HepG2 (cell line): ENCODE measurements around the gene ZNF396. TPM values are rescaled to one million over a fixed set of nuclear protein-coding genes. Genes with fewer than 3 reads are reported as not detected.

Source experiments
- ATAC-seq: fragments of 200-7000 bp; cut with Tn5 transposase; 3 replicates; pipeline ENCODE4 v1.9.1; 2020; ENCODE audit warnings: mild to moderate bottlenecking, moderate library complexity
- BruUV-seq: library from RNA; stranded (reverse); fragments of 400-500 nt; replicated peaks from 2 replicates; lab custom pipeline; 2021; lab: Mats Ljungman, UMichigan
- CTCF ChIA-PET: fragments of 300-600 bp; formaldehyde crosslinking; extraction: SDS; loops from one replicate; lab custom pipeline; 2021; ENCODE audit warnings: low total read pairs, inconsistent platforms, low intra/inter-chr PET ratio; lab: Yijun Ruan, JAX
- POLR2A ChIA-PET: fragments of 350-600 bp; sonication (Branson Sonifier 250); formaldehyde crosslinking; loops from one replicate; lab custom pipeline; 2020; ENCODE audit warnings: antibody characterized with exemption, inconsistent platforms; lab: Yijun Ruan, JAX
- DNase-seq: peaks from one replicate; pipeline ENCODE4 v3.0.0-alpha.2; 2015; ENCODE audit warnings: low spot score
- FAIRE-seq: peaks from 3 replicates; lab custom pipeline; 2011; peaks lifted over from hg19 to GRCh38; lab: Jason Lieb, UNC
- H2AFZ ChIP-seq: one replicate; pipeline ENCODE4 v1.6.1; 2011; ENCODE audit warnings: low read length, inconsistent platforms
- H3K27ac ChIP-seq: fragments of 300-600 bp; 3 replicates; pipeline ENCODE4 v1.8.0; 2011; ENCODE audit warnings: mixed run types, mild to moderate bottlenecking, mixed read lengths, low read length, inconsistent platforms; ENCODE audit not compliant: insufficient read depth; ENCODE audit errors: extremely low read length
- H3K27me3 ChIP-seq, 2 experiments: fragments of 200-600 bp in 1 of 2; 2 replicates in 1 of 2; 3 replicates in 1 of 2; pipeline versions ENCODE4 v1.6.0 to v1.8.0; 2011; ENCODE audit warnings: low read length in 2 of 2, mild to moderate bottlenecking in 2 of 2, moderate library complexity in 2 of 2, inconsistent platforms in 1 of 2; ENCODE audit not compliant: insufficient read depth in 2 of 2, control insufficient read depth in 1 of 2
- H3K36me3 ChIP-seq, 2 experiments: fragments of 200-600 bp in 1 of 2; replicated peaks in 1 of 2; 2 replicates in 1 of 2; 3 replicates in 1 of 2; pipeline versions ENCODE4 v1.5.1 to v1.8.0; 2011; ENCODE audit warnings: low read length in 2 of 2, inconsistent platforms in 1 of 2; ENCODE audit not compliant: insufficient read depth in 2 of 2, control insufficient read depth in 1 of 2
- H3K4me1 ChIP-seq: 2 replicates; pipeline ENCODE4 v1.5.1; 2012; ENCODE audit warnings: low read length, inconsistent platforms; ENCODE audit not compliant: insufficient read depth
- H3K4me2 ChIP-seq: 2 replicates; pipeline ENCODE4 v1.6.0; 2011; ENCODE audit warnings: low read depth, low read length, inconsistent platforms
- H3K4me3 ChIP-seq, 3 experiments: fragments of 200-600 bp in 1 of 3; sonication (generic), shearing (Covaris generic) in 1 of 3; replicated peaks in 1 of 3; 2 replicates each; pipeline ENCODE4 v1.5.1; 2011 to 2016; ENCODE audit warnings: low read length in 3 of 3, inconsistent platforms in 2 of 3, low read depth in 2 of 3, mild to moderate bottlenecking in 2 of 3, control low read depth in 1 of 3, mixed read lengths in 1 of 3; ENCODE audit not compliant: insufficient read depth in 1 of 3
- H3K79me2 ChIP-seq: one replicate; pipeline ENCODE4 v1.6.1; 2011; ENCODE audit warnings: low read length, inconsistent platforms; ENCODE audit not compliant: insufficient read depth
- H3K9ac ChIP-seq: 2 replicates; pipeline ENCODE4 v1.6.0; 2011; ENCODE audit warnings: mild to moderate bottlenecking, low read depth, low read length, inconsistent platforms; ENCODE audit not compliant: insufficient read depth
- H3K9me3 ChIP-seq: 2 replicates; pipeline ENCODE4 v1.5.1; 2012; ENCODE audit warnings: mild to moderate bottlenecking, low read length
- H4K20me1 ChIP-seq: 2 replicates; pipeline ENCODE4 v1.6.0; 2011; ENCODE audit warnings: inconsistent platforms, mild to moderate bottlenecking, low read length, moderate library complexity; ENCODE audit not compliant: insufficient read depth
- CEBPG ChIP-seq: IDR thresholded peaks from 2 replicates; pipeline ENCODE4 v1.6.1; 2016
- FOXA3 ChIP-seq: IDR thresholded peaks from 2 replicates; pipeline ENCODE4 v1.6.1; 2016; ENCODE audit warnings: missing genetic modification reagents, missing compliant biosample characterization
- GATAD2A ChIP-seq: IDR thresholded peaks from 2 replicates; pipeline ENCODE4 v1.6.1; 2016
- GTF3A ChIP-seq: sonication (generic); formaldehyde crosslinking; conservative IDR thresholded peaks from 2 replicates; pipeline ENCODE4 v1.4.0; 2020; ENCODE audit warnings: mild to moderate bottlenecking, missing genetic modification reagents
- HNF4A ChIP-seq: sonication (generic); formaldehyde crosslinking; IDR thresholded peaks from 2 replicates; pipeline ENCODE4 v1.4.0; 2020; ENCODE audit warnings: missing genetic modification reagents
- KDM1A ChIP-seq: IDR thresholded peaks from 2 replicates; pipeline ENCODE4 v1.6.1; 2016; ENCODE audit warnings: missing compliant biosample characterization
- MAX ChIP-seq: IDR thresholded peaks from 2 replicates; pipeline ENCODE4 v1.6.1; 2012; ENCODE audit warnings: inconsistent platforms
- PATZ1 ChIP-seq: sonication (generic); formaldehyde crosslinking; IDR thresholded peaks from 2 replicates; pipeline ENCODE4 v1.4.0; 2020; ENCODE audit warnings: missing genetic modification reagents
- PLRG1 ChIP-seq: fragments of 450-650 bp; conservative IDR thresholded peaks from 2 replicates; pipeline ENCODE4 v1.6.1; 2016
- RBM22 ChIP-seq: fragments of 200-400 bp; formaldehyde crosslinking; optimal IDR thresholded peaks from 2 replicates; pipeline ENCODE3; 2017; ENCODE audit warnings: mild to moderate bottlenecking, low read length, moderate library complexity
- SP1 ChIP-seq, 2 experiments: fragments of 450-650 bp in 1 of 2; sonication (generic) in 1 of 2; formaldehyde crosslinking in 1 of 2; IDR thresholded peaks; 2 replicates each; pipeline versions ENCODE4 v1.4.0 to v1.6.1; 2016 to 2020; ENCODE audit warnings: missing genetic modification reagents in 1 of 2
- SRSF1 ChIP-seq: fragments of 200-400 bp; formaldehyde crosslinking; optimal IDR thresholded peaks from 2 replicates; pipeline ENCODE3; 2017; ENCODE audit warnings: mild to moderate bottlenecking, low read depth, low read length, moderate library complexity
- STAT5B ChIP-seq: sonication (generic); formaldehyde crosslinking; IDR thresholded peaks from 2 replicates; pipeline ENCODE4 v1.4.0; 2020; ENCODE audit warnings: missing genetic modification reagents
- TEAD3 ChIP-seq: optimal IDR thresholded peaks from 2 replicates; pipeline ENCODE3; 2016; ENCODE audit warnings: borderline replicate concordance
- THAP11 ChIP-seq: IDR thresholded peaks from 2 replicates; pipeline ENCODE4 v1.6.1; 2016; ENCODE audit warnings: missing biosample characterization, missing genetic modification reagents
- ZFYVE20 ChIP-seq: sonication (generic); formaldehyde crosslinking; IDR thresholded peaks from 2 replicates; pipeline ENCODE4 v1.8.0; 2023; ENCODE audit warnings: low read depth, mild to moderate bottlenecking, moderate library complexity, missing genetic modification reagents, borderline replicate concordance
- ZNF256 ChIP-seq: sonication (generic); formaldehyde crosslinking; conservative IDR thresholded peaks from 2 replicates; pipeline ENCODE4 v1.4.0; 2020; ENCODE audit warnings: missing genetic modification reagents
- ZNF512B ChIP-seq: sonication (generic); formaldehyde crosslinking; IDR thresholded peaks from 2 replicates; pipeline ENCODE4 v1.5.1; 2020; ENCODE audit warnings: missing genetic modification reagents, mild to moderate bottlenecking, borderline replicate concordance
- ZNF569 ChIP-seq: sonication (generic); formaldehyde crosslinking; IDR thresholded peaks from 2 replicates; pipeline ENCODE4 v1.5.0; 2020; ENCODE audit warnings: mild to moderate bottlenecking, missing genetic modification reagents, moderate library complexity, borderline replicate concordance
- ZNF768 ChIP-seq: sonication (generic); formaldehyde crosslinking; IDR thresholded peaks from 2 replicates; pipeline ENCODE4 v1.4.0; 2020; ENCODE audit warnings: missing genetic modification reagents
- WGBS: methylation state at CpG from one replicate; pipeline ENCODE4 v1.1.6; 2017; ENCODE audit warnings: low lambda C conversion rate; 5-methylcytosine and 5-hydroxymethylcytosine counted together
- in situ Hi-C: cut with HindIII; loops from 2 replicates; pipeline ENCODE4 v1.10.0; 2017; ENCODE audit warnings: low pct_unique_long_range_greater_than_20kb; ENCODE audit not compliant: extremely low pct_ligation_motif_present
- intact Hi-C: fragments of 100-400 bp; cut with micrococcal nuclease; formaldehyde crosslinking; loops from one replicate; pipeline ENCODE4 v1.10.0; 2022; ENCODE audit not compliant: unreplicated experiment
- polyA plus RNA-seq, 8 experiments: library from polyadenylated mRNA; depleted of rRNA in 3 of 8; stranded (reverse) in 7 of 8; unstranded in 1 of 8; fragments of >200 nt; fragmentation: Illumina TruSeq in 4 of 8; extraction: Trizol in 4 of 8; gene quantifications; 2 replicates each; pipeline versions ENCODE4 v1.2.1 to v1.2.3, GENCODE V29; 2011 to 2016; ENCODE audit warnings: low read depth in 4 of 8, missing spikeins in 1 of 8, mixed read lengths in 1 of 8; ENCODE audit not compliant: insufficient read depth in 1 of 8
- total RNA-seq, 5 experiments: library from RNA; depleted of rRNA; stranded (reverse); fragments of >200 nt; fragmentation: Illumina TruSeq; extraction: Trizol; gene quantifications; 2 replicates each; pipeline ENCODE4 v1.2.3, GENCODE V29; 2016; ENCODE audit warnings: low read depth in 1 of 5

The ZNF396 gene
- total and polyA plus RNA-seq, 2 of the 13 experiments (the other 11 are each of a cell fraction or from before 2014, with no cell fraction given), result 0.25 to 0.75 TPM

- TF ChIP-seq ZNF512B (CRISPR knock-in tag), result no peak
- TF ChIP-seq STAT5B, result no peak
- TF ChIP-seq, all 625 proteins: peak for 0
Measured at GRCh38 chr18:35409911-35410310, 32.8 kb upstream of the ZNF396 start (continued).

GRCh38 chr18:35408843-35409261 lies 31.7 kb upstream of the ZNF396 start:
- 9% methylated on average over 5 of the region's 5 CpGs for WGBS
- no peak for FAIRE-seq
- no peaks in the 10 kb centered on the region for H4K20me1 ChIP-seq
- peak; percentile 65 for DNase-seq
- H3K36me3 ChIP-seq, result no peaks in the 10 kb centered on the region
- no peaks in the 10 kb centered on the region for H3K27me3 ChIP-seq
- no peak overlapping the region for H2AFZ ChIP-seq
- ChIA-PET POLR2A (interaction anchor here (0.6 to 1.1 kb wide), 3 partner anchors 69 to 172 kb away, joined by 3 to 6 read pairs (median 6); partner anchors contain the start of gene INO80C), CTCF (interaction anchor here (1.5 to 2.7 kb wide), 2 partner anchors 102 to 178 kb away, joined by 3 to 26 read pairs; no protein-coding TSS in a partner anchor)
- in situ Hi-C loops (loop anchor here (5.0 kb wide), 1 partner anchor 98 kb away; no protein-coding TSS in a partner anchor), intact Hi-C loops (loop anchor here (1.0 to 2.0 kb wide), 6 partner anchors 50 to 368 kb away; partner anchors contain the start of gene GALNT1)
- ATAC-seq, result peak; percentile 82
- peak overlapping the region in 2 of 3 experiments; percentile 18 to 53; a peak in 3 of 6 replicates for H3K4me3 ChIP-seq
- BruUV-seq, result no TSS peak
- H3K79me2 ChIP-seq, result no peaks in the 10 kb centered on the region
- H3K9me3 ChIP-seq, result no peaks in the 10 kb centered on the region
- peak overlapping the region; percentile 47 for H3K9ac ChIP-seq
- peak overlapping the region; percentile 100 for H3K4me2 ChIP-seq
- H3K4me1 ChIP-seq, result peaks cover 22% of the 10 kb centered on the region
- no peak overlapping the region for H3K27ac ChIP-seq
- 0 out of 2 replicates have a peak, but pooled peaks have one; percentile 22 for TF ChIP-seq MAX
- TF ChIP-seq ZNF768 (CRISPR knock-in tag), result peak; percentile 40; the same call in 1 of the 2 replicates
- no peak for TF ChIP-seq GTF3A
- no peak for TF ChIP-seq RBM22
- peak; percentile 60; the same call in 1 of the 2 replicates for TF ChIP-seq GATAD2A (CRISPR knock-in tag)
- TF ChIP-seq THAP11 (CRISPR knock-in tag), result no peak
- TF ChIP-seq PLRG1, result no peak
- TF ChIP-seq HNF4A (CRISPR knock-in tag), result peak; percentile 48; the same call in 1 of the 2 replicates
- no peak for TF ChIP-seq KDM1A (CRISPR knock-in tag)
- no peak for TF ChIP-seq ZNF569 (CRISPR knock-in tag)
- TF ChIP-seq ZNF256 (CRISPR knock-in tag), result no peak
- TF ChIP-seq TEAD3, result no peak
- no peak for TF ChIP-seq SRSF1
- TF ChIP-seq ZFYVE20 (CRISPR knock-in tag), result no peak
- TF ChIP-seq SP1 (IDR thresholded peaks at IDR 0.05), result no peak
- no peak for TF ChIP-seq SP1 (CRISPR knock-in tag; IDR thresholded peaks at IDR 0.05)
- TF ChIP-seq FOXA3 (CRISPR knock-in tag), result peak; percentile 19; the same call in 1 of the 2 replicates
- TF ChIP-seq CEBPG (CRISPR knock-in tag), result 0 out of 2 replicates have a peak, but pooled peaks have one; percentile 25
- 0 out of 2 replicates have a peak, but pooled peaks have one; percentile 15 for TF ChIP-seq PATZ1 (CRISPR knock-in tag)
